GM23248 (cell line): Measurements from ENCODE around the gene LLGL2. TPM values are rescaled to one million over a fixed set of nuclear protein-coding genes. Genes with fewer than 3 reads are reported as not detected.

Source experiments
- DNase-seq: peaks from one replicate; pipeline ENCODE4 v3.0.0-alpha.2; 2015
- H2AFZ ChIP-seq: fragments of 200-600 bp; sonication (generic); 2 replicates; pipeline ENCODE4 v1.6.1; 2016; ENCODE audit warnings: antibody characterized with exemption
- H3F3A ChIP-seq: fragments of 200-600 bp; sonication (generic); 2 replicates; pipeline ENCODE4 v1.6.1; 2016; ENCODE audit warnings: mild to moderate bottlenecking, antibody characterized with exemption, mixed run types; ENCODE audit not compliant: insufficient read depth
- H3K27ac ChIP-seq: fragments of 200-600 bp; sonication (generic); 2 replicates; pipeline ENCODE4 v1.5.1; 2016; ENCODE audit warnings: mild to moderate bottlenecking
- H3K27me3 ChIP-seq: fragments of 200-600 bp; sonication (generic); replicated peaks from 2 replicates; pipeline ENCODE4 v1.6.1; 2016; ENCODE audit warnings: mild to moderate bottlenecking; ENCODE audit not compliant: insufficient read depth
- H3K36me3 ChIP-seq: fragments of 200-600 bp; sonication (generic); 2 replicates; pipeline ENCODE4 v1.6.1; 2016; ENCODE audit warnings: low read depth, mild to moderate bottlenecking
- H3K4me1 ChIP-seq: fragments of 200-600 bp; sonication (generic); 2 replicates; pipeline ENCODE4 v1.6.1; 2016; ENCODE audit warnings: mild to moderate bottlenecking; ENCODE audit not compliant: insufficient read depth
- H3K4me2 ChIP-seq: fragments of 200-600 bp; sonication (generic); one replicate; pipeline ENCODE4 v1.6.1; 2016; ENCODE audit warnings: mild to moderate bottlenecking; ENCODE audit not compliant: unreplicated experiment
- H3K4me3 ChIP-seq: fragments of 200-600 bp; sonication (generic); 2 replicates; pipeline ENCODE4 v1.5.1; 2016; ENCODE audit warnings: mild to moderate bottlenecking
- H3K79me2 ChIP-seq: fragments of 200-600 bp; sonication (generic); 2 replicates; pipeline ENCODE4 v1.6.1; 2016; ENCODE audit warnings: mild to moderate bottlenecking; ENCODE audit not compliant: insufficient read depth
- H3K9ac ChIP-seq: fragments of 200-600 bp; sonication (generic); 2 replicates; pipeline ENCODE4 v1.6.1; 2016; ENCODE audit warnings: mild to moderate bottlenecking
- H3K9me2 ChIP-seq: fragments of 200-600 bp; sonication (generic); 2 replicates; pipeline ENCODE4 v1.6.1; 2016; ENCODE audit warnings: mixed run types, mild to moderate bottlenecking, moderate library complexity; ENCODE audit not compliant: insufficient read depth
- H3K9me3 ChIP-seq: fragments of 200-600 bp; sonication (generic); one replicate; pipeline ENCODE4 v1.6.1; 2017; ENCODE audit warnings: low read depth
- H4K20me1 ChIP-seq: fragments of 200-600 bp; sonication (generic); 2 replicates; pipeline ENCODE4 v1.6.0; 2016; ENCODE audit not compliant: insufficient read depth
- EZH2 ChIP-seq: fragments of 200-600 bp; sonication (generic); IDR thresholded peaks from 2 replicates; pipeline ENCODE4 v1.6.1; 2018; ENCODE audit warnings: antibody characterized with exemption, mild to moderate bottlenecking; ENCODE audit not compliant: insufficient read depth, poor library complexity, severe bottlenecking
- EZH2phosphoT487 ChIP-seq: fragments of 200-600 bp; sonication (generic); IDR thresholded peaks from 2 replicates; pipeline ENCODE4 v1.6.1; 2018; ENCODE audit warnings: antibody characterized with exemption, moderate library complexity, mild to moderate bottlenecking, low read depth; ENCODE audit not compliant: insufficient read depth
- whole genome bisulfite sequencing, 2 experiments: methylation state at CpG; one replicate each; pipeline ENCODE4 v1.1.6; 2015 to 2017; ENCODE audit warnings: low lambda C conversion rate in 2 of 2, low coverage in 1 of 2; ENCODE audit errors: missing lambda C conversion rate in 2 of 2; 5-methylcytosine and 5-hydroxymethylcytosine counted together
- in situ Hi-C: fragments of 300-500 bp; cut with MboI; formaldehyde crosslinking; loops from 2 replicates; pipeline ENCODE4 v1.15.0; 2020
- polyA plus RNA-seq: library from polyadenylated mRNA; unstranded; fragments of >200 nt; fragmentation: Nextera tagmentation; extraction: Ambion mirVana; gene quantifications from 2 replicates; pipeline ENCODE4 v1.2.1, GENCODE V29; 2016
- total RNA-seq: library from RNA; depleted of rRNA; stranded (reverse); fragments of >200 nt; shearing (Covaris generic); gene quantifications from 2 replicates; pipeline ENCODE4 v1.2.3, GENCODE V29; 2014

Gene LLGL2
- total and polyA plus RNA-seq, 2 experiments from 2014 or later: not detected

DNA sequence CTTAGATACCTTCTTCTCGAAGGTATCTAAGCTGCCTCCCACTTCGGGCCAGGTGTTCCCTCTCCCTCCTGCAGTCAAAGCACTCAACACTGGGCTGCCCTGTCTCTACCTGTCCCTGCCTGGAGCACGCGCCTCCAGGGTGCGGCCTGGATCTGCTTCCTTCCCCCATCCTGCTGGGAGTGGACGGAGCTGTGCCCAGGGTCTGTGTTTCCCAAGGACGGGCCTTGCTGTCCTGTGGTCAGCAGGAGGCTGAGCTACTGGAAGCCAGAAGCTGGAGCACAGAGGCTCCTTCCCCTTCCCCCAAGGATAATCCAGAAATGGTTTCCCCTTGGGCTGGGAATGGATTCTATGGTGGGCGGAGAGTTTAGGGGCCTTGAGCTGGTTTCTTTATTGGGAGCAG, 16.7 kb downstream of the LLGL2 start:
- no peaks in the 10 kb centered on the region for H3K36me3 ChIP-seq
- 86 to 91% methylated on average over 8 of the region's 8 CpGs for WGBS, 2 experiments
- TF ChIP-seq EZH2 (no peak), EZH2phosphoT487 (no peak)

DNA sequence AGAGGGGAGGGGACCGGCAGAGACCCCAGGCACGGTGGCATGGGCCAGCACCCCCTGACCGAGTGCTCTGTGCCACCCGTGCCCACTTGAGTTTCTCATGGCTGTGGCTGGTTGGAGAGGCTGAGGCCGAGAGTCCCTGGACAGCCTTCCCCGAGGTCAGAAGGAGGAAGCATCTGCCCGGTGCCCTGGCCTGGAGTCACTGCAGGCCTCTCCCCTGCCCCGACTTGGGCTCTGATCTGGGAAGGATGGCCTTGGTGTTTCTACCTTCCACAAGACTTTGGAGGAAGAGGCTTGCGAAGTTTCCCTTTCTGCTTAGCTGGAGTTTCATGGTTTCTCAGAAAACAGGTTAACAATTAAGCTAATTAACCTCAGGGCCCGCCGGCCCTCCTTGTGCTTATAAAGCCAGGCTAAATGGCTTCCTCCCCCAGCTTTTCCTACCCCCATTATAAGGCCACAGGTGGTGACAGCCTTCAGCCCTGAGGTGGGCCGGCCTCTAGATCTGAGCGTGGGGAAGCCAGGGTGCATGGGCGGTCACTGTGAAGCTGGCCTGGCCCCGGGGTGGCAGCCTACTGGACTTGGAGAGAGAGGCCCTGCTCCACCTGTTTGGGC, 17.3 kb downstream of the LLGL2 start:
- Histone ChIP-seq H3F3A (no peaks in the 10 kb centered on the region), H3K4me1 (no peaks in the 10 kb centered on the region), H3K9ac (no peak overlapping the region), H3K27me3 (no peaks in the 10 kb centered on the region), H3K4me2 (no peak overlapping the region), H2AFZ (no peak overlapping the region), H3K79me2 (no peaks in the 10 kb centered on the region), H3K27ac (no peak overlapping the region), H3K9me3 (no peaks in the 10 kb centered on the region), H3K36me3 (no peaks in the 10 kb centered on the region), H3K4me3 (no peak overlapping the region), H4K20me1 (no peaks in the 10 kb centered on the region), H3K9me2 (no peaks in the 10 kb centered on the region)
- 72 to 76% methylated on average over 15 of the region's 15 CpGs for WGBS, 2 experiments
- in situ Hi-C loops: no loop called here
- DNase-seq: no peak
- TF ChIP-seq EZH2phosphoT487 (no peak), EZH2 (no peak)

More for the DNA sequence above, 16.7 kb downstream of the LLGL2 start:
- in situ Hi-C loops: no loop called here
- Histone ChIP-seq H4K20me1 (no peaks in the 10 kb centered on the region), H3K9me2 (no peaks in the 10 kb centered on the region), H3K79me2 (no peaks in the 10 kb centered on the region), H3K9me3 (no peaks in the 10 kb centered on the region), H3F3A (no peaks in the 10 kb centered on the region), H3K9ac (no peak overlapping the region), H3K4me1 (no peaks in the 10 kb centered on the region), H3K27me3 (no peaks in the 10 kb centered on the region), H3K4me3 (no peak overlapping the region), H3K4me2 (no peak overlapping the region), H2AFZ (no peak overlapping the region), H3K27ac (no peak overlapping the region)
- no peak for DNase-seq

DNA sequence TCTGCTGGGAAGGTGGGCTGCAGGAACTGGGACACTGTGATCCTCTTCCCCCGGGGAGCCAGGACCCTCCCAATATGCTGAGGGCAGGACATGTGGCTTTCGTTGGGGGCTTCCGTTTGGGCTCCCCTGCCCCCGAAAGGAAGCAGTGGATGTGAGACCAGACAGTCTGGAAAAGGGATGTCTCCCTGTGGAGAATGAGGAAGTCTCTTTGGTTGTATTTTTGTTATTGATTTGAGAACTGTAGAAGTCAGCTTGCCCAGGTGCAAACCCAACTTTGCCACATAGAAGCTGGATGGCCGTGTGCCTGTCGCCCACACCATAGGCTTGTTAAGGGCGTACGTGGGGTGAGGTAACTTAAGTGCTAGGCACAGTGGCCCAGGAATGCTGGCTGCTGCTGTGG, 18.8 kb downstream of the LLGL2 start:
- no peak for DNase-seq
- in situ Hi-C loops: no loop called here
- 53 to 54% methylated on average over 8 of the region's 8 CpGs for WGBS, 2 experiments

DNA sequence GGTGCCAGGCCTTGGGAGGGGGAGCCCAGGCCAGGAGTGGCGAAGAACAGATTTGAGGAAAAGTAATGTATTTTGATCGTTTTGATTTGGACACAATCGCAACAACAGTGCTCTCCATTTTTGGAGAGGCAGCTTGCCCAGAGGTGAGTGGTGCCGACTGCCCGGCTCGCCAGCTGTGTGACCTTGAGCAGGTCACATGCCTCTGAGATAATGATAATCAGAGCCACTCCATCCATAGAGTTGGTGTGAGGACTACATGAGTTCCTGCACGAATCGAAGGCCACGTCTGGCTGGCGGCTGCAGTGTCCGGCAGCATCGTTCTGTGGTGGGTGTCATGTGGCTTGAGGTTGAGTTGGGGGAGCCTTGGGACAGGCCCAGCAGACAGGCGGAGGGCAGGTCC, 20.7 kb downstream of the LLGL2 start:
- H3K27ac ChIP-seq: no peak overlapping the region

More for the DNA sequence above, 18.8 kb downstream of the LLGL2 start:
- Histone ChIP-seq H3K4me2 (no peak overlapping the region), H3K4me1 (no peaks in the 10 kb centered on the region), H3K4me3 (no peak overlapping the region), H3F3A (no peaks in the 10 kb centered on the region), H2AFZ (no peak overlapping the region), H3K9me2 (no peaks in the 10 kb centered on the region), H3K9ac (no peak overlapping the region), H3K36me3 (no peaks in the 10 kb centered on the region), H3K79me2 (no peaks in the 10 kb centered on the region), H4K20me1 (no peaks in the 10 kb centered on the region), H3K9me3 (no peaks in the 10 kb centered on the region), H3K27ac (no peak overlapping the region), H3K27me3 (no peaks in the 10 kb centered on the region)
- no peak for TF ChIP-seq EZH2
- TF ChIP-seq EZH2phosphoT487: no peak

More for the DNA sequence above, 20.7 kb downstream of the LLGL2 start:
- in situ Hi-C loops: no loop called here
- Histone ChIP-seq H3F3A (no peaks in the 10 kb centered on the region), H3K4me2 (no peak overlapping the region), H3K4me3 (no peak overlapping the region), H3K79me2 (no peaks in the 10 kb centered on the region), H3K9ac (no peak overlapping the region), H3K36me3 (no peaks in the 10 kb centered on the region), H4K20me1 (no peaks in the 10 kb centered on the region), H2AFZ (no peak overlapping the region), H3K9me2 (no peaks in the 10 kb centered on the region), H3K4me1 (no peaks in the 10 kb centered on the region), H3K27me3 (no peaks in the 10 kb centered on the region), H3K9me3 (no peaks in the 10 kb centered on the region)
- no peak for DNase-seq
- 75 to 81% methylated on average over 13 of the region's 13 CpGs for WGBS, 2 experiments
- TF ChIP-seq EZH2 (no peak), EZH2phosphoT487 (no peak)
